HEK293 (cell line): ENCODE results near the gene ARHGAP35.

ENCODE experiments used
- CTCF ChIA-PET: fragments of 350-600 bp; formaldehyde crosslinking; extraction: SDS; loops from one replicate; lab custom pipeline; 2021; ENCODE audit warnings: antibody characterized with exemption; lab: Yijun Ruan, JAX
- POLR2A ChIA-PET: fragments of 300-600 bp; formaldehyde crosslinking; extraction: SDS; loops from one replicate; lab custom pipeline; 2020; ENCODE audit warnings: antibody characterized with exemption, inconsistent platforms; lab: Yijun Ruan, JAX
- H3K27ac ChIP-seq: fragments of 200-500 bp; sonication (Bioruptor generic); 2 replicates; pipeline ENCODE4 v1.5.1; 2014; ENCODE audit warnings: low read depth, low read length, control low read depth, inconsistent platforms; ENCODE audit errors: extremely low read depth
- H3K36me3 ChIP-seq, 2 experiments: fragments of 200-500 bp in 1 of 2; sonication (Bioruptor generic) in 1 of 2; 1 replicate in 1 of 2; 2 replicates in 1 of 2; pipeline ENCODE4 v1.5.1; 2014 to 2017; ENCODE audit warnings: inconsistent platforms in 2 of 2, low read length in 2 of 2; ENCODE audit not compliant: control insufficient read depth in 2 of 2, insufficient read depth in 1 of 2
- H3K4me1 ChIP-seq: fragments of 200-500 bp; sonication (Bioruptor generic); 2 replicates; pipeline ENCODE4 v1.5.1; 2014; ENCODE audit warnings: mild to moderate bottlenecking, low read length, inconsistent platforms; ENCODE audit not compliant: control insufficient read depth, insufficient read depth
- H3K4me3 ChIP-seq: 2 replicates; pipeline ENCODE4 v1.5.1; 2011; ENCODE audit warnings: low read depth, mild to moderate bottlenecking, control low read depth, low read length, moderate library complexity
- H3K9me3 ChIP-seq: fragments of 200-500 bp; sonication (Bioruptor generic); 2 replicates; pipeline ENCODE4 v1.5.1; 2014; ENCODE audit warnings: low read depth, low read length, inconsistent platforms; ENCODE audit not compliant: control insufficient read depth, insufficient read depth
- IKZF3 ChIP-seq: fragments of 450-650 bp; IDR thresholded peaks from 2 replicates; pipeline ENCODE4 v1.5.0; 2018; ENCODE audit warnings: missing biosample characterization, mild to moderate bottlenecking, missing genetic modification characterization, moderate library complexity
- OSR2 ChIP-seq: fragments of 450-650 bp; formaldehyde crosslinking; IDR thresholded peaks from 2 replicates; pipeline ENCODE4 v1.5.1; 2016; ENCODE audit warnings: missing biosample characterization, missing genetic modification characterization
- PRDM1 ChIP-seq: fragments of 450-650 bp; formaldehyde crosslinking; IDR thresholded peaks from 2 replicates; pipeline ENCODE4; 2016; ENCODE audit warnings: missing biosample characterization, missing genetic modification characterization
- REPIN1 ChIP-seq: fragments of 450-650 bp; formaldehyde crosslinking; IDR thresholded peaks from 2 replicates; pipeline ENCODE4 v1.5.1; 2017; ENCODE audit warnings: missing biosample characterization, missing genetic modification characterization, low read depth
- SETDB1 ChIP-seq: IDR thresholded peaks from one replicate; pipeline ENCODE4 v1.6.1; 2017; ENCODE audit warnings: mild to moderate bottlenecking, low read length, moderate library complexity, mixed read lengths; ENCODE audit not compliant: insufficient read length
- TCF7L2 ChIP-seq: IDR thresholded peaks from 2 replicates; pipeline ENCODE4 v1.6.1; 2011; ENCODE audit warnings: low read depth, mild to moderate bottlenecking, inconsistent platforms, low read length, moderate library complexity, borderline replicate concordance
- ZBTB26 ChIP-seq: fragments of 450-650 bp; formaldehyde crosslinking; optimal IDR thresholded peaks from 2 replicates; pipeline ENCODE3; 2016; ENCODE audit warnings: missing biosample characterization, mild to moderate bottlenecking, missing genetic modification characterization
- ZBTB44 ChIP-seq: fragments of 450-650 bp; IDR thresholded peaks from 2 replicates; pipeline ENCODE4 v1.5.1; 2018; ENCODE audit warnings: missing biosample characterization, mild to moderate bottlenecking, missing genetic modification characterization
- ZNF140 ChIP-seq: fragments of 450-650 bp; formaldehyde crosslinking; IDR thresholded peaks from 2 replicates; pipeline ENCODE4 v1.5.1; 2016; ENCODE audit warnings: missing biosample characterization, missing genetic modification characterization
- ZNF2 ChIP-seq: fragments of 450-650 bp; formaldehyde crosslinking; IDR thresholded peaks from 2 replicates; pipeline ENCODE4 v1.5.1; 2016; ENCODE audit warnings: missing biosample characterization, missing genetic modification characterization
- ZNF221 ChIP-seq: fragments of 450-650 bp; formaldehyde crosslinking; IDR thresholded peaks from 2 replicates; pipeline ENCODE4 v1.5.1; 2017; ENCODE audit warnings: missing biosample characterization, missing genetic modification characterization, borderline replicate concordance
- ZNF473 ChIP-seq: fragments of 450-650 bp; formaldehyde crosslinking; IDR thresholded peaks from 2 replicates; pipeline ENCODE4 v1.5.1; 2017; ENCODE audit warnings: missing biosample characterization, missing genetic modification characterization
- ZNF560 ChIP-seq: fragments of 450-650 bp; formaldehyde crosslinking; IDR thresholded peaks from 2 replicates; pipeline ENCODE4 v1.5.1; 2017; ENCODE audit warnings: missing biosample characterization, missing genetic modification characterization, borderline replicate concordance
- ZNF585B ChIP-seq: fragments of 450-650 bp; formaldehyde crosslinking; IDR thresholded peaks from 2 replicates; pipeline ENCODE4 v1.5.1; 2016; ENCODE audit warnings: missing biosample characterization, missing genetic modification characterization
- ZNF654 ChIP-seq: fragments of 450-650 bp; formaldehyde crosslinking; IDR thresholded peaks from 2 replicates; pipeline ENCODE4 v1.5.1; 2016; ENCODE audit warnings: low read depth, missing biosample characterization, missing genetic modification characterization
- ZSCAN16 ChIP-seq: fragments of 450-650 bp; formaldehyde crosslinking; IDR thresholded peaks from 2 replicates; pipeline ENCODE4 v1.5.1; 2016; ENCODE audit warnings: missing biosample characterization, missing genetic modification characterization
- TF ChIP-seq, protein P1 (sequence below): fragments of 450-650 bp; formaldehyde crosslinking; IDR thresholded peaks from 2 replicates; pipeline ENCODE4 v1.5.1; 2016; ENCODE audit warnings: missing biosample characterization, missing genetic modification characterization, borderline replicate concordance
- TF ChIP-seq, protein P2 (sequence below): fragments of 450-650 bp; formaldehyde crosslinking; conservative IDR thresholded peaks from 2 replicates; pipeline ENCODE4 v1.5.1; 2016; ENCODE audit warnings: low read depth, missing biosample characterization, missing genetic modification characterization
- TF ChIP-seq, protein P3 (sequence below): fragments of 450-650 bp; formaldehyde crosslinking; IDR thresholded peaks from 2 replicates; pipeline ENCODE4 v1.5.1; 2017; ENCODE audit warnings: missing biosample characterization, missing genetic modification characterization

The ARHGAP35 gene

DNA sequence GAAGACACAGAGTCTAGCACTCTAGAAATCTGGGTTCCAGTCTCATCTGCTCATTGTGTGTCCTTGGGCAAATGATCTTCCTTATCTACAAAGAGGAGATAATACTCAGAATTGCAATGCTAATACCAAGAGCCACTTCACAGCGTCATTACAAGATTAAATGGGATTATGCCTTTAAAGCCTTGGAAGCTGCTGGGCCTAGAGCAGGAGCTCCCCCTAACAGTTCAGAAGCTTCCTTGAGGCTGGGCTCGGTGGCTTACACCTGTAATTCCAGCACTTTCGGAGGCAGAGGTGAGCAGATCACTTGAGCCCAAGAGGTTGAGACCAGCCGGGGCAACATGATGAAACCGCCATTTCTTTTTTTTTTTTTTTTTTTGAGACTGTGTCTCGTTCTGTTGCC, 37.7 kb upstream of the ARHGAP35 start (continued):
- TF ChIP-seq ZNF560 (tag by site-specific recombination) (no peak), REPIN1 (tag by site-specific recombination) (no peak), ZNF473 (tag by site-specific recombination) (no peak), ZNF221 (tag by site-specific recombination) (no peak), ZBTB44 (tag by site-specific recombination) (no peak), ZNF585B (tag by site-specific recombination) (no peak)
- TF ChIP-seq, protein P1, sequence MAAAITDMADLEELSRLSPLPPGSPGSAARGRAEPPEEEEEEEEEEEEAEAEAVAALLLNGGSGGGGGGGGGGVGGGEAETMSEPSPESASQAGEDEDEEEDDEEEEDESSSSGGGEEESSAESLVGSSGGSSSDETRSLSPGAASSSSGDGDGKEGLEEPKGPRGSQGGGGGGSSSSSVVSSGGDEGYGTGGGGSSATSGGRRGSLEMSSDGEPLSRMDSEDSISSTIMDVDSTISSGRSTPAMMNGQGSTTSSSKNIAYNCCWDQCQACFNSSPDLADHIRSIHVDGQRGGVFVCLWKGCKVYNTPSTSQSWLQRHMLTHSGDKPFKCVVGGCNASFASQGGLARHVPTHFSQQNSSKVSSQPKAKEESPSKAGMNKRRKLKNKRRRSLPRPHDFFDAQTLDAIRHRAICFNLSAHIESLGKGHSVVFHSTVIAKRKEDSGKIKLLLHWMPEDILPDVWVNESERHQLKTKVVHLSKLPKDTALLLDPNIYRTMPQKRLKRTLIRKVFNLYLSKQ = no peak
- TF ChIP-seq, protein P2, sequence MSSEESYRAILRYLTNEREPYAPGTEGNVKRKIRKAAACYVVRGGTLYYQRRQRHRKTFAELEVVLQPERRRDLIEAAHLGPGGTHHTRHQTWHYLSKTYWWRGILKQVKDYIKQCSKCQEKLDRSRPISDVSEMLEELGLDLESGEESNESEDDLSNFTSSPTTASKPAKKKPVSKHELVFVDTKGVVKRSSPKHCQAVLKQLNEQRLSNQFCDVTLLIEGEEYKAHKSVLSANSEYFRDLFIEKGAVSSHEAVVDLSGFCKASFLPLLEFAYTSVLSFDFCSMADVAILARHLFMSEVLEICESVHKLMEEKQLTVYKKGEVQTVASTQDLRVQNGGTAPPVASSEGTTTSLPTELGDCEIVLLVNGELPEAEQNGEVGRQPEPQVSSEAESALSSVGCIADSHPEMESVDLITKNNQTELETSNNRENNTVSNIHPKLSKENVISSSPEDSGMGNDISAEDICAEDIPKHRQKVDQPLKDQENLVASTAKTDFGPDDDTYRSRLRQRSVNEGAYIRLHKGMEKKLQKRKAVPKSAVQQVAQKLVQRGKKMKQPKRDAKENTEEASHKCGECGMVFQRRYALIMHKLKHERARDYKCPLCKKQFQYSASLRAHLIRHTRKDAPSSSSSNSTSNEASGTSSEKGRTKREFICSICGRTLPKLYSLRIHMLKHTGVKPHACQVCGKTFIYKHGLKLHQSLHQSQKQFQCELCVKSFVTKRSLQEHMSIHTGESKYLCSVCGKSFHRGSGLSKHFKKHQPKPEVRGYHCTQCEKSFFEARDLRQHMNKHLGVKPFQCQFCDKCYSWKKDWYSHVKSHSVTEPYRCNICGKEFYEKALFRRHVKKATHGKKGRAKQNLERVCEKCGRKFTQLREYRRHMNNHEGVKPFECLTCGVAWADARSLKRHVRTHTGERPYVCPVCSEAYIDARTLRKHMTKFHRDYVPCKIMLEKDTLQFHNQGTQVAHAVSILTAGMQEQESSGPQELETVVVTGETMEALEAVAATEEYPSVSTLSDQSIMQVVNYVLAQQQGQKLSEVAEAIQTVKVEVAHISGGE (tag by site-specific recombination) = no peak

GRCh38 chr19:46824890-46825730, 35.7 kb upstream of the ARHGAP35 start:
- TF ChIP-seq, protein P3, sequence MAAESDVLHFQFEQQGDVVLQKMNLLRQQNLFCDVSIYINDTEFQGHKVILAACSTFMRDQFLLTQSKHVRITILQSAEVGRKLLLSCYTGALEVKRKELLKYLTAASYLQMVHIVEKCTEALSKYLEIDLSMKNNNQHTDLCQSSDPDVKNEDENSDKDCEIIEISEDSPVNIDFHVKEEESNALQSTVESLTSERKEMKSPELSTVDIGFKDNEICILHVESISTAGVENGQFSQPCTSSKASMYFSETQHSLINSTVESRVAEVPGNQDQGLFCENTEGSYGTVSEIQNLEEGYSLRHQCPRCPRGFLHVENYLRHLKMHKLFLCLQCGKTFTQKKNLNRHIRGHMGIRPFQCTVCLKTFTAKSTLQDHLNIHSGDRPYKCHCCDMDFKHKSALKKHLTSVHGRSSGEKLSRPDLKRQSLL (tag by site-specific recombination) = no peak
- TF ChIP-seq ZNF654 (peak; percentile 38), PRDM1 (tag by site-specific recombination) (peak; percentile 23; the same call in 1 of the 2 replicates), SETDB1 (no peak), ZNF140 (no peak)
- POLR2A ChIA-PET = interaction anchor here (0.6 to 1.1 kb wide), 2 partner anchors 37 to 143 kb away, joined by 3 to 4 read pairs; partner anchors contain the start of gene SLC1A5

GRCh38 chr19:46825731-46826055, 35.1 kb upstream of the ARHGAP35 start:
- H3K4me3 ChIP-seq = no peak overlapping the region
- no peaks in the 10 kb centered on the region for H3K36me3 ChIP-seq
- CTCF ChIA-PET = no interaction called here
- no peaks in the 10 kb centered on the region for H3K9me3 ChIP-seq
- peaks cover 7% of the 10 kb centered on the region for H3K4me1 ChIP-seq
- H3K27ac ChIP-seq = no peak overlapping the region
- POLR2A ChIA-PET = no interaction called here
- TF ChIP-seq ZNF2 (no peak), OSR2 (tag by site-specific recombination) (no peak), ZBTB26 (no peak), ZNF473 (tag by site-specific recombination) (no peak), TCF7L2 (no peak), ZSCAN16 (tag by site-specific recombination) (no peak), IKZF3 (no peak)
- TF ChIP-seq, protein P2 (tag by site-specific recombination) = no peak

More at GRCh38 chr19:46824890-46825730, 35.7 kb upstream of the ARHGAP35 start:
- H3K4me3 ChIP-seq = no peak overlapping the region
- no peaks in the 10 kb centered on the region for H3K36me3 ChIP-seq
- no peaks in the 10 kb centered on the region for H3K9me3 ChIP-seq
- peaks cover 9% of the 10 kb centered on the region for H3K4me1 ChIP-seq
- H3K27ac ChIP-seq = no peak overlapping the region
- CTCF ChIA-PET = interaction anchor here (0.6 to 1.9 kb wide), 3 partner anchors 16 to 369 kb away, joined by 3 to 6 read pairs (median 4); no protein-coding TSS in a partner anchor
